ENCODE data around the gene FAM180B.
"Not testable (repeated sequence)": the region's sequence is repeated elsewhere in the genome, so short reads cannot be mapped to it uniquely, and the experiment has no call there.

GRCh38 chr11:47636331-47636730 is 49.9 kb downstream of the FAM180B start:
- TF ChIP-seq EZH2 (IDR thresholded peaks at IDR 0.05); POLR2AphosphoS5 (IDR thresholded peaks at IDR 0.05; ENCODE audit: borderline replicate concordance, low read depth, low read length); FOXP2 (optimal IDR thresholded peaks at IDR 0.05; ENCODE audit: control extremely low read depth, extremely low read length, insufficient read depth): not testable (repeated sequence)
